Prostate gland (tissue), 2 donors: ENCODE data around the gene ENTPD3.

ENCODE experiments used
- POLR2A ChIP-seq: fragments of 450-650 bp; IDR thresholded peaks from one replicate; pipeline ENCODE4 v1.6.1; 2016; ENCODE audit warnings: antibody characterized with exemption, mild to moderate bottlenecking
- POLR2AphosphoS5 ChIP-seq: sonication (generic); formaldehyde crosslinking; IDR thresholded peaks from one replicate; pipeline ENCODE4 v1.6.1; 2017; ENCODE audit warnings: antibody characterized with exemption
- TF ChIP-seq, protein P1 (sequence below), 4 experiments: fragments of 200-600 bp in 2 of 4; fragments of 450-650 bp in 2 of 4; sonication (generic) in 2 of 4; IDR thresholded peaks; 1 replicate in 3 of 4; 2 replicates in 1 of 4; pipeline ENCODE4 v1.5.1; 2016 to 2019; ENCODE audit warnings: antibody characterized with exemption in 4 of 4, mild to moderate bottlenecking in 2 of 4, moderate library complexity in 2 of 4

- no peak for TF ChIP-seq POLR2A
- TF ChIP-seq POLR2AphosphoS5, result no peak
- TF ChIP-seq, protein P1, sequence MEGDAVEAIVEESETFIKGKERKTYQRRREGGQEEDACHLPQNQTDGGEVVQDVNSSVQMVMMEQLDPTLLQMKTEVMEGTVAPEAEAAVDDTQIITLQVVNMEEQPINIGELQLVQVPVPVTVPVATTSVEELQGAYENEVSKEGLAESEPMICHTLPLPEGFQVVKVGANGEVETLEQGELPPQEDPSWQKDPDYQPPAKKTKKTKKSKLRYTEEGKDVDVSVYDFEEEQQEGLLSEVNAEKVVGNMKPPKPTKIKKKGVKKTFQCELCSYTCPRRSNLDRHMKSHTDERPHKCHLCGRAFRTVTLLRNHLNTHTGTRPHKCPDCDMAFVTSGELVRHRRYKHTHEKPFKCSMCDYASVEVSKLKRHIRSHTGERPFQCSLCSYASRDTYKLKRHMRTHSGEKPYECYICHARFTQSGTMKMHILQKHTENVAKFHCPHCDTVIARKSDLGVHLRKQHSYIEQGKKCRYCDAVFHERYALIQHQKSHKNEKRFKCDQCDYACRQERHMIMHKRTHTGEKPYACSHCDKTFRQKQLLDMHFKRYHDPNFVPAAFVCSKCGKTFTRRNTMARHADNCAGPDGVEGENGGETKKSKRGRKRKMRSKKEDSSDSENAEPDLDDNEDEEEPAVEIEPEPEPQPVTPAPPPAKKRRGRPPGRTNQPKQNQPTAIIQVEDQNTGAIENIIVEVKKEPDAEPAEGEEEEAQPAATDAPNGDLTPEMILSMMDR (IDR thresholded peaks at IDR 0.05), result no peak
Observed at GRCh38 chr3:40465456-40465855, 78.5 kb downstream of the ENTPD3 start.
